PFSK-1 (cell line): Measurements from ENCODE around the gene JAKMIP1.

Experiments used
- FOXP2 ChIP-seq: optimal IDR thresholded peaks from 2 replicates; pipeline ENCODE3; 2011; ENCODE audit warnings: borderline replicate concordance, control low read depth, inconsistent platforms; ENCODE audit not compliant: insufficient read depth; ENCODE audit errors: extremely low read length, extremely low read depth
- POLR2AphosphoS5 ChIP-seq: IDR thresholded peaks from 2 replicates; pipeline ENCODE4 v1.6.1; 2012; ENCODE audit warnings: low read depth, mild to moderate bottlenecking, control low read depth, low read length, moderate library complexity
- REST ChIP-seq, 2 experiments: IDR thresholded peaks; 2 replicates each; pipeline versions ENCODE4 v1.6.1 to v1.8.0; 2011 to 2012; ENCODE audit warnings: low read depth in 2 of 2, low read length in 2 of 2, control low read depth in 1 of 2, inconsistent platforms in 1 of 2, mild to moderate bottlenecking in 1 of 2, moderate library complexity in 1 of 2; ENCODE audit not compliant: insufficient read depth in 1 of 2
- SIN3A ChIP-seq: IDR thresholded peaks from 2 replicates; pipeline ENCODE4 v1.6.1; 2012; ENCODE audit warnings: mild to moderate bottlenecking, low read length, moderate library complexity, borderline replicate concordance; ENCODE audit not compliant: insufficient read depth
- TAF1 ChIP-seq: IDR thresholded peaks from 2 replicates; pipeline ENCODE4 v1.6.1; 2012; ENCODE audit warnings: low read length, control low read depth, borderline replicate concordance; ENCODE audit not compliant: insufficient read depth

JAKMIP1 gene

GRCh38 chr4:6031846-6032245, 168.5 kb downstream of the JAKMIP1 start:
- TF ChIP-seq REST (IDR thresholded peaks at IDR 0.05; ENCODE audit: insufficient read depth in 1 of 2, low read depth in 2 of 2, low read length in 2 of 2) (no peak), FOXP2 (no peak), SIN3A (no peak), TAF1 (no peak), POLR2AphosphoS5 (no peak)

- TF ChIP-seq REST (IDR thresholded peaks at IDR 0.05; ENCODE audit: insufficient read depth in 1 of 2, low read depth in 2 of 2, low read length in 2 of 2) (no peak), TAF1 (no peak), SIN3A (no peak), POLR2AphosphoS5 (no peak), FOXP2 (no peak)
These were observed 169.7 kb downstream of the JAKMIP1 start for GRCh38 chr4:6030679-6031078.

- TF ChIP-seq SIN3A (no peak), REST (IDR thresholded peaks at IDR 0.05; ENCODE audit: insufficient read depth in 1 of 2, low read depth in 2 of 2, low read length in 2 of 2) (no peak), POLR2AphosphoS5 (no peak), TAF1 (no peak), FOXP2 (no peak)
These were observed 171.1 kb downstream of the JAKMIP1 start for GRCh38 chr4:6029254-6029653.

- no peak for TF ChIP-seq REST (IDR thresholded peaks at IDR 0.05; ENCODE audit: insufficient read depth in 1 of 2, low read depth in 2 of 2, low read length in 2 of 2)
- no peak for TF ChIP-seq POLR2AphosphoS5
- no peak for TF ChIP-seq FOXP2
- no peak for TF ChIP-seq SIN3A
- TF ChIP-seq TAF1, result no peak
These were observed 172.2 kb downstream of the JAKMIP1 start for GRCh38 chr4:6028168-6028567.

GRCh38 chr4:6027392-6027791, 173.0 kb downstream of the JAKMIP1 start:
- TF ChIP-seq REST (IDR thresholded peaks at IDR 0.05; ENCODE audit: insufficient read depth in 1 of 2, low read depth in 2 of 2, low read length in 2 of 2), result no peak
- no peak for TF ChIP-seq POLR2AphosphoS5
- no peak for TF ChIP-seq TAF1
- TF ChIP-seq SIN3A, result no peak
- TF ChIP-seq FOXP2, result no peak
